Activated CD4-positive, alpha-beta T cell treated with anti-CD3 and anti-CD28 coated beads for 4 hours (primary cell): ENCODE measurements around the gene PHF19.

Experiments
- DNase-seq, 2 donors: peaks; one replicate each; pipeline ENCODE4 v3.0.0-alpha.2; 2020

Gene PHF19

GRCh38 chr9:120876842-120877240 lies at the start of gene PHF19:
TSS of gene PHF19 (minus strand) at chr9:120877188. CDS start at chr9:120874741, 2,447 bp downstream.
- no peak for DNase-seq

- DNase-seq, result no peak
Measured at GRCh38 chr9:120926397-120926928, 49.5 kb upstream of the PHF19 start, which contains the start of gene TRAF1. TSS of gene TRAF1 (minus strand) at chr9:120926796. CDS start at chr9:120926075, 721 bp downstream.

DNA sequence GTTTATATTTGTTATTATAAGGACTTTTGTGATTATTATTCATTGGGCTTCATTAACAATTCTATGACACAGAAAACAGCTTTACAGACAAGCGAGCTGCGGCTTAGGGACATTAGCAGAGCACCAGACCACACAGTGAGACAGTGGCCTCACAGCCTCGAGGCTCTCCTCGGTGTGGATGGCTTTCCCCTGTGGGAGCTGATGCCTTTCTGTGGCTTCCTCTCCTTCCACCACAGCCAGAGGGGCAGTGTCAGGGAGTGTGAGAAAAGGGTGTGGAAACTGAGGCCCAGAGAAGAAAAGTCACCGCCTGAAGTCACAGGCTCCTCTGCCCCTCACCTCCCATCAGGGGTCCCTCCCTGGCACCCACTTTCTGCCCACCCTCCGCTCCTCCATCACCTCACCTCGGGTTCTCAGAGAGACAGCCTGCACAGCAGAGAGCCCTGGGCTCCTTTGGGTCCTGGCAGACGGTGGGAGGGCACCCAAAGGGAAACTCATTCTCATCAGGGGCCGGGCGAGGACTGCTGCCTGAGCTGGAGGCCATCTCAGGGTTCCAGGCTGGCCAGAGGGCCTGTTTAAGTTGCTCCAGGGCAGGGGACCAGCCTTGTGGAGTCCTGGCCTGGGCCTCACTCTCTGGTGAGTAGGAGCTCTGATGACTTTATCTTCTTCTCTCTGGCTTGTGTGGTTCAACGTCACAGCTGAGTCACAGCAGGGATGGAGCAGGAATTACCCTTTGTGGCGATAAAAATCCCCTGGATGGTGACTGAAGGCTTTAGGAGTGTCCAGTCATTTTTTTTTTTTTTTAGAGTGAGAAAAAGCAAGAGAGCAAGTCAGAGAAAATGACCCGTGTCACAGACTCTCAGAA lies 48.8 kb upstream of the PHF19 start:
- DNase-seq, result peak; percentile 86 to 89

DNA sequence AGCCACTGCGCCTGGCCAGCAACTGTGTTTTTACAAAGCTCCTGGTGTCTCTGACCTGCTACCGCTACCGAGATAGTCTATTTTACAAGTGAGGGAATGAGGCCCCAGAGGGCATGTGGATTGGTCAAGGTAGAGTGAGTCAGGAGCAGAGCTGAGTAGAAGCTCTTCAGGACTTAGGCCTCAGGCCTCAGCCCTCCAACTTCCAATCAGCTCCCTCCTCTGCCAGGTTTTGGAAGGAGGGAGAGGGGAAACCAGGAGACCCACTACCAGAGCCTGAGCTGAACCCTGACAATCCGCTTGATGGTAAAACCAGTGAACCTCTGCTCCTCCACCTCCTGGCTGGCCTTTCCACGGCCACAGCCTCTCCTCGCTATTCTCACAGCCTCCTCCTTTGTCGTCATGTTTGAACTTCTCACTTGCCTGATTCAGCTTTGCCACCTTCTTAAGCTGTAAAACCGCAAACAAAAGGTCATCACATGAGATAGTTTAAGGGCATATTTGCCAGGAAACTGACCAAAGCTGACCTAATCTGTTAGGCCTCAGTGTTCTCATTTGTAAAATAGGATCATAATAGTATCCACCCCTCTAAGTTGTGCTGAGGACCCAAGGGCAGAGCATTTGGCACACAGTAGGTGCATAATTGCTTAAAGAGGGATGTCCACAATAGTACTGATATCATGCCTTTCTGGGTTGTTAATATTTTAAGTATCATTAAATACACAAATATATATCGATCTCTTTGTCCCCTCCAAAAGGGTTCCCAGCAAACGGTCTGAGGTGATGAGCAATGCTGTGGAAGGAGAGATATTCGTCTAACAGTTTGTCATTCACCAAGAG lies 47.9 kb upstream of the PHF19 start:
- DNase-seq, result peak; percentile 34 to 47

- peak; percentile 7 to 15 for DNase-seq
Measured at GRCh38 chr9:120923620-120924328, 46.8 kb upstream of the PHF19 start.

- peak; percentile 5 to 8 for DNase-seq
Measured at GRCh38 chr9:120922404-120923195, 45.6 kb upstream of the PHF19 start.

DNA sequence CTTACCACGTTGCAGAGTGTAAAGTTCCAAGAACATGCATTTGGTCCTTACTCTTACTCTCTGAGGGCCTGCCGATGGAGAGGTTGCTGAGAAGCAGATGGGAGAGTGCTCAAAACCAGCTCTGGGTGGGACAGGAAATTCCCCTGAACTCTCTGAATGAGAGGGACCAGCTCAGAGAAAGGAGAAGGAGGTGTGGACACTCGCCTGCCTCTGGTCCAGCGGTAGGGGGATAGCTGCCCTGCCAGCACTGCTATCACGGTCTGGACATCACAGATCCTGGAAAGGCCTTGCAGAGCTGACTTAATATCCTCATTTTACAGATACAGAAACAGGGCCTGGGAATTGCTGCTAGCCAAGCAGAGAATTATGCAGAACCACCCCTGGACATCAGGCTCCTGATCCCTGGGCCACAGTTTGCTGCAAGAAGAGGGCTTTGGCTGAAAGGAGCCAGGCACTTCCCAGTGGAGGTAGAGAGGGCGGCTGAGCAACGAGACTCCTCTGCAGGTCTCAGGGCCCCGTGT lies 44.7 kb upstream of the PHF19 start:
- peak; percentile 14 to 21 for DNase-seq

DNA sequence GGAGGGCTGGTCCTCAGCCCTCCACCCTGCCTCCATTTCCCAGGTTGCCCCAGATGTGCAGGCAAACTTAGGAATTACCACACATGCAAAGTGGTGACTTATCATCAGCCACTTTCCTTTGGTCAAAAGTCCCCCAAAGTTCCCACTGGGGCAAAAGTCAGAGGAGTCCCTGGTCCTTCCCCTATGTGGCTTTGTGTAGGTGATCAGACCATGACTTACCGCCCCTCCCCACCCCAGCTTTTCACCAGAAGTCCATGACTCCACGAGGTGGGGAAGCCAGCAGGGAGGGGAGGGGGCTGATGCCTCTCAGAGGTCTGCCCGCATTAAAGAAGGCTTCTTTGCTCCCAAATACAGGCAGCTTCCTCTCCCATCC lies 43.8 kb upstream of the PHF19 start:
- DNase-seq, result peak; percentile 48 to 51

DNA sequence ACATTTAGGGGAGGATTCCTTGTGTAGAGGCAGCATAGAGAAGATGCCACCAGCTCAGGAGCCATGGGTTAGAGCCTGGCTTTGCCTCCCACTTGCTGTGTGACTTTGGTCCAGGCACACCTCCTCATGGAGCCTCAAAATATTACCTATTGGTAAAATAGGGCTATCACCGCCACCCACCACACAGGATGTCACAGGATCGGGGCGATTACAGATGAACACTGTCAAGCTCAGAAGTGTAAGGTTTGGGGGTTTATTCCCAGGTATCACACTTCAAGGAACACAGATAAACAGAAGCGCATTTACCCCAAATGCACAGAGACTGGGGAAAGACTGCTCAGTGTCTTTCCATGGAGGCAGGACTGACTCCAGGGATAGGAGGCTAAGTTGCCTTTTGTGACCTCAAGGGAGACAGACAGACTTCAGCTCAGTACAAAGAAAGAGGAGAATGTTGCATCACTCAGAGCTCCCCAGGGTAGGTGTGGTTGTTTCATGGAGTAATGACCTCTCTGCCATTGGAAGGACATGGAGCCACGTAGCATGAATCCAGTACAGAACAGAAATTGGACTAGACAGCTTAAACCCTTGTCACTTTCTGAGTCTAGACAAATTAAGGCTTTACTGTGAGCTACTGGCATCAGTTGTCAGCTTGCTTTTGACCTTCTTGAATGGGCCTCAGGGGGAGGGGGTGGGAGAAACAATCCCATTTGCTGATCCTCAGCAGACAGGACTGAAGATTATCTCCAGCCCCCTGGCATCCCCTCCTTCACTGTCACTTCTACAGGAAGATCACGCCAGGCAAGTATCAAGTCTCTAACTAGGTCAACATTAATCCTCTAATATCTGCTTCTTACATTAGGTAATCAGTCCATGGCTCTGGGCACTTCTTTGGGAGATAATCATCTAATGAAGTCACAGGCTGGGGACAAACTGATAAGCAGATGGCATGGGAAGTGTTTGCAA lies 43.1 kb upstream of the PHF19 start:
- DNase-seq, result peak; percentile 18 to 25

DNA sequence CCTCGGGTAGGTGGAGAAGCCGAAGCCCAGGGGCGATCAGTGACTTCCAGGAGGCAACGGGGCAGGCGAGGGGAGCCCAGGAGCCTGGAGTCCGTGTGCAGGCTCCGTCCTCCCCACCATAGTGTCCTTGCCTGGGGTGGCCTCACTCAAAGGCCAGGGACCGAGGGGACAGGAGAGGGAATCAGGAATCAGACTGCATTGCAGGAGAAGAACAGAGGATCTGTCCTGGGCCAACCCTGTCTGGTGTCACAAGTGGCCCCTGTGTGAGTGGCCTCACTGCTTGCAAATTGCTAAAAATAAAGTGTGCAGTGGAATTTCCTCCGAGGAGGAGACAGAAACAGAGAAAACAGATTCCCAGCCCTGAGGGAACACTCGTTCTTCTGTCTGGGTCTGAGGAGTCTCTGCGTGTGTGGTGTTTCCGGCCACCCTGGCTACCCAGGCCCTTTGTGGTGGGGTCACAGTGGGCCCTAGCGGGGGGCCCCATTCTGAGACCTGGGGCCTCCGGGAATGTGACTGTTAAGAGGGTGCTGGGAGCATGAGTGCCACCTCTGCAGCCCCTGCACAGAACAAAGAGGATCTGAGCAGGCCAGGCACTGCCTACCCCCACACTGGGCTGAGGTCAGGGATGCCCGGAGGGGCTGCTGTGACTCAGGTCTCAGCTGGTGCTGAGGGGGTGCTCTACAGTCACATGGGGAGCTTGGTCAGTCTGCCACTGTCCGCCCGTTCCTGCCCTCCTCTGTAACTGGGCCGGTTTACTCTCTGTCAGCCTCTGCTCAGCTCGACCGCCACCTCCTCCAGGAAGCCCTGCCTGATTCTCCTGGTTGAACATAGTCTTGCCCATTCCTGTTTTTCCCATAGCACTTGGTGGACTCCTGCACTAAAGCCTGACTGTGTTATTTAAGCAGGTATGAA lies 42.2 kb upstream of the PHF19 start:
- peak; percentile 25 to 31 for DNase-seq

DNA sequence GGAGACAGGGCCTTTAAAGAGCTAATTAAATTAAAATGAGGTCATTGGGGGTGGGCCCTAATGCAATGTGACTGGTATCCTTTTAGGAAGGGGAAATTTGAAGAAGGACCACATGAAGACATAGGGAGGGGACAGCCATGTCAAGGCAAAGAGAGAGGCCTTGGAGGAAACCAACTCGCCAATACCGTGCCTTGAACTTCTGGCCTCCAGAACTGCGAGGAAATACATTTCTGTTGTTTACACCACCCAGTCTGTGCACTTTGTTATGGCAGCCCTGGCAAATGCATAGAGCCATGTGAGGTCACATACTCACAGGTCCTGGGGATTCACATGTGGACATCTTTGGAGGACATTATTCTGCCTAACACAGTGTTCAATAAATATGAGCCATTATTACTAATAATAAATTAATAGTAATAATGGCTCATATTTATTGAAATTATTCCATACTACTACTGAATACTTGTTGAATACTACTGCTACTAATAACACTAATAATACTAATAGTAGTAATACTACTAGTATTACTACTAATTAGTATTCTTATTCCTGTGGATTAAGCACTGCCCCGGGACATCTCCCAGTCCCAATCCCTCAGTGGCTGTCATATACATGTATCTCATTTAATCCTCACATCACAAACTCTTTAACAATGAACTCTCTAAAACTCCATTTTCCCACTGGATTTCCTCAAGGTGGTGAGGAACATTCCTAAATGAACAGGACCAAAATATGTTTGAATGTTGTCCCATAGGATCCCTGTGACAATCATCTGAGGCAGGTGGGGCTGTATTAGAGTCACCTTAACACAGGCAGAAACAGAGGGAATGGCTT lies 41.2 kb upstream of the PHF19 start:
- DNase-seq, result peak in 1 of 2 donors; percentile 11

GRCh38 chr9:120916991-120917880 lies 40.2 kb upstream of the PHF19 start:
- DNase-seq, result peak; percentile 4 to 20

DNA sequence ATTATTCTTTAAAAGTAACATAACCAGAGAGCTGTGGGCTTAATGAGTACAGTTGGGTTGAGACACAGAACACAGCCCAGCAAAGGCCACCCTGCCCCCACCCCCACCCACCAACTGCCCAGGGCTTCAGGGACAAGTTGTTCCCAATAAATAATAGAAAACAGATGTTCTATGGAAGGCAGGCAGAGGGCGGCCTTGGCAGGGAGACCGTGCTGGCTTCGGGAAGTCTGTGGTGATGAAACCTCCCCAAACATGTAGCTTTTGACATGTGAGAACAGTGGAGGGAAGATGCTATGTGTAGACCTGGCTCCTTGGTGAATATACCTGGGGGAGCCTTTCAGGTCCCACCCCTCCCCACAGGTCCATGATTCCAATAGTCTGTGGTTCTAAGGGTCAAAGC lies 39.6 kb upstream of the PHF19 start:
- DNase-seq, result peak in 1 of 2 donors; percentile 5

DNA sequence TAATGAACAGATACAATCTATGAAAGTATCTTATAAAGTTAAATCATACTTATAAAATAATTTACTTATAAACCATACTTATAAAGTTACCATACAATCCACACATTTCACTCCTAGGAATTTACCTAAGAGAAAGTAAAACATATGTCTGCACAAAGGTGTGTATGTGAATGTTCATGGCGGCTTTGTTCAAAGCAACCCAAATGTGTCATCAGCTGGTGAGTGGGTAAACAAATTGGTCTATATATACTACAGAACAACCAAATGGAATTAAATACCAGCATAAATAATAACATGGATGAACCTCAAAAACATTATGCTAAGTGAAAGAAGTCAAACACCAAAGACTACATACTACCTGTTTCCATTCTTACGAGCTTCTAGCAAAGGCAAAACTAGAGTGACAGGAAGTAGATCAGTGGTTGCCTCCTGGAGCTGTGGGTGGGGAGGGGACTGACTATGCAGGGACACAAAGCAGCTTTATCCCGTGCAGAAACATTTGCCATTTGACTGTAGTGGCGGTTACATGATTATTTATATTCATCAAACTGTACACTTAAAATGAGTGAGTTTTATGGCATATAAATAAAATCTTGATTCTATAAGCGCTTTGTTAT lies 39.0 kb upstream of the PHF19 start:
- DNase-seq, result peak; percentile 44 to 47

DNA sequence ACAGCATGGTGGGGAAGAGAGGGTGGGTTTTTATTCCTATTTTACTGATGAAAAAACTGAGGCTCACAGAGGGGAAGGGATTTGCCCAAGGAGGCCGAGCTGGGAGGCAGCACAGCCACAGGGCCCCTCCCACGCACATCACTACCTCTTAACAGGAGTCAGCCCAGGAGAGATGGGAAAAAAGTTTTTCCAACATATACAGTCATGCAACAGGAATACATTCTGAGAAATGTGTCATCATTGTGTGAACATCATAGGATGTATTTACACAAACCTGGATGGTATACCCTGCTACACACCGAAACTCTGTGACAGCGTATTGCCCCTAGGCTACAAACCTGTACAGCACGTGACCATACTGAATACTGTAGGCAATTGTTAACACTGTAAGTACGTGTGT lies 38.0 kb upstream of the PHF19 start:
- DNase-seq, result no peak

- DNase-seq, result no peak
Measured at GRCh38 chr9:120914396-120914795, 37.4 kb upstream of the PHF19 start.
